AML-193 (cell line): Measurements from ENCODE around the gene LY6G5B.

Experiments used
- DNase-seq, 2 experiments: peaks; one replicate each; lab custom pipeline; 2025; lab: John Stamatoyannopoulos, UW

The LY6G5B gene

GRCh38 chr6:31715022-31715958 lies 45.5 kb downstream of the LY6G5B start, which contains the start of gene LY6G6D:
TSS of gene LY6G6D (plus strand) at chr6:31715348. CDS start at chr6:31715356, 8 bp downstream.
- no peak for DNase-seq

- no peak for DNase-seq
These were observed 47.9 kb downstream of the LY6G5B start for GRCh38 chr6:31717499-31718222.

GRCh38 chr6:31718265-31718664 lies 48.5 kb downstream of the LY6G5B start:
- no peak for DNase-seq

GRCh38 chr6:31719001-31719400 lies 49.2 kb downstream of the LY6G5B start:
- no peak for DNase-seq

GRCh38 chr6:31720196-31720770 lies 50.5 kb downstream of the LY6G5B start:
- DNase-seq, result no peak

- no peak for DNase-seq
These were observed 51.7 kb downstream of the LY6G5B start, which contains the start of gene LY6G6C for GRCh38 chr6:31721351-31722020. TSS of gene LY6G6C (minus strand) at chr6:31721746. CDS start at chr6:31721679, 67 bp downstream.

GRCh38 chr6:31722173-31722572 lies 52.4 kb downstream of the LY6G5B start:
- no peak for DNase-seq
